22Rv1 (cell line): ENCODE measurements around the gene GRAP2.

ENCODE experiments used
- H3K27ac ChIP-seq: fragments of 450-650 bp; 2 replicates; pipeline ENCODE4 v1.5.1; 2017
- CTCF ChIP-seq: fragments of 450-650 bp; IDR thresholded peaks from 2 replicates; pipeline ENCODE4 v1.5.1; 2017; ENCODE audit warnings: mild to moderate bottlenecking
- ZFX ChIP-seq: fragments of 450-650 bp; IDR thresholded peaks from 2 replicates; pipeline ENCODE4 v1.6.1; 2017; ENCODE audit warnings: antibody characterized with exemption, borderline replicate concordance

GRAP2 gene

GRCh38 chr22:39956932-39957664 is 56.2 kb downstream of the GRAP2 start:
- no peak overlapping the region for H3K27ac ChIP-seq

GRCh38 chr22:39958009-39958711 is 57.3 kb downstream of the GRAP2 start:
- no peak for TF ChIP-seq CTCF
- TF ChIP-seq ZFX = no peak
- no peak overlapping the region for H3K27ac ChIP-seq

More at GRCh38 chr22:39956932-39957664, 56.2 kb downstream of the GRAP2 start:
- TF ChIP-seq CTCF = no peak
- TF ChIP-seq ZFX = no peak

GRCh38 chr22:39958949-39959639 is 58.2 kb downstream of the GRAP2 start:
- TF ChIP-seq CTCF = no peak
- TF ChIP-seq ZFX = no peak
- no peak overlapping the region for H3K27ac ChIP-seq

GRCh38 chr22:39959640-39960447 is 59.0 kb downstream of the GRAP2 start, which contains the start of gene TMA7B:
TSS of gene TMA7B (plus strand) at chr22:39960397. CDS start at chr22:39964375, 3,978 bp downstream.
- no peak for TF ChIP-seq ZFX
- no peak for TF ChIP-seq CTCF
- H3K27ac ChIP-seq = no peak within 1 kb of the TSS

- H3K27ac ChIP-seq = no peak overlapping the region
- TF ChIP-seq CTCF (no peak), ZFX (no peak)
Observed at GRCh38 chr22:39960791-39961746, 60.2 kb downstream of the GRAP2 start.

- TF ChIP-seq ZFX (no peak), CTCF (no peak)
- H3K27ac ChIP-seq = no peak overlapping the region
Observed at GRCh38 chr22:39962071-39962470, 61.2 kb downstream of the GRAP2 start.
